HUES6 (cell line): Measurements from ENCODE around the gene ISL2.
"Not testable (repeated sequence)": the region's sequence is repeated elsewhere in the genome, so short reads cannot be mapped to it uniquely, and the experiment has no call there.

Source experiments
- H3K27ac ChIP-seq: 2 replicates; pipeline ENCODE4 v1.7.0; 2013; ENCODE audit warnings: low read depth, mild to moderate bottlenecking, low read length, inconsistent platforms
- H3K27me3 ChIP-seq: 2 replicates; pipeline ENCODE4 v1.6.1; 2013; ENCODE audit warnings: low read length; ENCODE audit not compliant: control insufficient read depth, insufficient read depth
- H3K36me3 ChIP-seq: 2 replicates; pipeline ENCODE4 v1.6.1; 2013; ENCODE audit warnings: low read length; ENCODE audit not compliant: control insufficient read depth, insufficient read depth
- H3K4me1 ChIP-seq: 2 replicates; pipeline ENCODE4 v1.6.1; 2013; ENCODE audit warnings: low read length; ENCODE audit not compliant: control insufficient read depth, insufficient read depth
- H3K4me3 ChIP-seq: 2 replicates; pipeline ENCODE4 v1.5.1; 2013; ENCODE audit warnings: low read depth, low read length
- H3K9ac ChIP-seq: one replicate; pipeline ENCODE4 v1.6.1; 2013; ENCODE audit warnings: mild to moderate bottlenecking, low read length
- H3K9me3 ChIP-seq: 2 replicates; pipeline ENCODE4 v1.6.1; 2013; ENCODE audit warnings: low read depth, low read length; ENCODE audit not compliant: control insufficient read depth, insufficient read depth

Gene ISL2

GRCh38 chr15:76311100-76311953 is 25.2 kb upstream of the ISL2 start, which contains the start of gene ETFA:
TSS of gene ETFA (minus strand) at chr15:76311469. CDS start at chr15:76311388, 81 bp downstream.
- peak within 1 kb of the TSS; percentile 96 for H3K4me3 ChIP-seq
- H3K27ac ChIP-seq: peak within 1 kb of the TSS; percentile 69; the same call in 1 of the 2 replicates

GRCh38 chr15:76312540-76313174 is 23.9 kb upstream of the ISL2 start:
- Histone ChIP-seq H3K27ac (no peak overlapping the region), H3K27me3 (no peaks in the 10 kb centered on the region), H3K4me3 (no peak overlapping the region), H3K9ac (no peak overlapping the region), H3K4me1 (peaks cover 17% of the 10 kb centered on the region), H3K9me3 (no peaks in the 10 kb centered on the region), H3K36me3 (no peaks in the 10 kb centered on the region)

More at GRCh38 chr15:76311100-76311953, 25.2 kb upstream of the ISL2 start, which contains the start of gene ETFA:
- Histone ChIP-seq H3K9ac (peak within 1 kb of the TSS; percentile 93), H3K36me3 (no peaks in the 10 kb centered on the region), H3K27me3 (no peaks in the 10 kb centered on the region), H3K9me3 (no peaks in the 10 kb centered on the region), H3K4me1 (peaks cover 17% of the 10 kb centered on the region)

- not testable (repeated sequence) for H3K9me3 ChIP-seq, H3K27ac ChIP-seq, H3K36me3 ChIP-seq, H3K9ac ChIP-seq, H3K27me3 ChIP-seq, H3K4me3 ChIP-seq
- peaks cover 17% of the 10 kb centered on the region for H3K4me1 ChIP-seq
These were observed 23.4 kb upstream of the ISL2 start for GRCh38 chr15:76313175-76313567.

- Histone ChIP-seq H3K9ac (no peak overlapping the region), H3K27ac (no peak overlapping the region), H3K36me3 (no peaks in the 10 kb centered on the region), H3K27me3 (no peaks in the 10 kb centered on the region), H3K4me3 (no peak overlapping the region), H3K9me3 (no peaks in the 10 kb centered on the region), H3K4me1 (peaks cover 17% of the 10 kb centered on the region)
These were observed 22.8 kb upstream of the ISL2 start for GRCh38 chr15:76313731-76314130.

GRCh38 chr15:76320012-76320411 is 16.6 kb upstream of the ISL2 start:
- Histone ChIP-seq H3K9me3 (no peaks in the 10 kb centered on the region), H3K27me3 (peaks cover 5% of the 10 kb centered on the region; the same call in 1 of the 2 replicates), H3K4me3 (no peak overlapping the region)

GRCh38 chr15:76321171-76321570 is 15.4 kb upstream of the ISL2 start:
- Histone ChIP-seq H3K27me3 (peaks cover 5% of the 10 kb centered on the region; the same call in 1 of the 2 replicates), H3K9me3 (no peaks in the 10 kb centered on the region), H3K4me1 (0 out of 2 replicates have a peak, but pooled peaks cover 3% of the 10 kb centered on the region), H3K4me3 (no peak overlapping the region), H3K9ac (no peak overlapping the region), H3K36me3 (no peaks in the 10 kb centered on the region), H3K27ac (no peak overlapping the region)

More at GRCh38 chr15:76320012-76320411, 16.6 kb upstream of the ISL2 start:
- no peak overlapping the region for H3K27ac ChIP-seq
- H3K36me3 ChIP-seq: no peaks in the 10 kb centered on the region
- H3K4me1 ChIP-seq: 0 out of 2 replicates have a peak, but pooled peaks cover 3% of the 10 kb centered on the region
- no peak overlapping the region for H3K9ac ChIP-seq

GRCh38 chr15:76321602-76322001 is 15.0 kb upstream of the ISL2 start:
- H3K27ac ChIP-seq: no peak overlapping the region
- no peaks in the 10 kb centered on the region for H3K36me3 ChIP-seq
- H3K4me1 ChIP-seq: 0 out of 2 replicates have a peak, but pooled peaks cover 3% of the 10 kb centered on the region
- H3K4me3 ChIP-seq: no peak overlapping the region
- no peak overlapping the region for H3K9ac ChIP-seq
- H3K9me3 ChIP-seq: no peaks in the 10 kb centered on the region
- H3K27me3 ChIP-seq: peaks cover 5% of the 10 kb centered on the region; the same call in 1 of the 2 replicates

GRCh38 chr15:76324066-76324465 is 12.5 kb upstream of the ISL2 start:
- Histone ChIP-seq H3K9me3 (no peaks in the 10 kb centered on the region), H3K9ac (no peak overlapping the region), H3K27ac (no peak overlapping the region), H3K4me3 (no peak overlapping the region), H3K36me3 (no peaks in the 10 kb centered on the region), H3K27me3 (peaks cover 5% of the 10 kb centered on the region; the same call in 1 of the 2 replicates), H3K4me1 (0 out of 2 replicates have a peak, but pooled peaks cover 3% of the 10 kb centered on the region)

- H3K27me3 ChIP-seq: peaks cover 11% of the 10 kb centered on the region; the same call in 1 of the 2 replicates
- H3K4me1 ChIP-seq: 0 out of 2 replicates have a peak, but pooled peaks cover 3% of the 10 kb centered on the region
- H3K36me3 ChIP-seq: no peaks in the 10 kb centered on the region
- H3K4me3 ChIP-seq: no peak overlapping the region
- no peak overlapping the region for H3K27ac ChIP-seq
- no peak overlapping the region for H3K9ac ChIP-seq
- no peaks in the 10 kb centered on the region for H3K9me3 ChIP-seq
These were observed 10.9 kb upstream of the ISL2 start for GRCh38 chr15:76325704-76326103.

GRCh38 chr15:76327191-76328105 is 9.1 kb upstream of the ISL2 start:
- no peak overlapping the region for H3K9ac ChIP-seq
- H3K4me3 ChIP-seq: no peak overlapping the region
- no peaks in the 10 kb centered on the region for H3K4me1 ChIP-seq
- H3K36me3 ChIP-seq: no peaks in the 10 kb centered on the region
- H3K27me3 ChIP-seq: peaks cover 13% of the 10 kb centered on the region; the same call in 1 of the 2 replicates
- no peak overlapping the region for H3K27ac ChIP-seq
- H3K9me3 ChIP-seq: no peaks in the 10 kb centered on the region
